Epithelial cell of proximal tubule (primary cell): ENCODE results near the gene ANAPC13. TPM values are rescaled to one million over a fixed set of nuclear protein-coding genes. Genes with fewer than 3 reads are reported as not detected.

ENCODE experiments used
- DNase-seq: peaks from one replicate; pipeline ENCODE4 v3.0.0-alpha.2; 2011; ENCODE audit warnings: low read depth
- H3K4me3 ChIP-seq: 2 replicates; pipeline ENCODE4 v1.5.1; 2011; ENCODE audit warnings: low read depth, mild to moderate bottlenecking, low read length
- CTCF ChIP-seq: conservative IDR thresholded peaks from 2 replicates; pipeline ENCODE4 v1.5.1; 2012; ENCODE audit warnings: low read depth, mild to moderate bottlenecking, low read length
- total RNA-seq: library from RNA; depleted of rRNA; stranded (reverse); fragments of >200 nt; gene quantifications from 2 replicates; pipeline ENCODE4 v1.2.3, GENCODE V29; 2015

Gene ANAPC13
- total RNA-seq, 1 donor from 2014 or later = 80.5 TPM

- TF ChIP-seq CTCF = no peak
- DNase-seq = no peak
- no peak overlapping the region for H3K4me3 ChIP-seq
Measured at GRCh38 chr3:134525293-134525692, 39.5 kb upstream of the ANAPC13 start.

GRCh38 chr3:134522541-134522940 lies 36.8 kb upstream of the ANAPC13 start:
- DNase-seq = no peak
- no peak overlapping the region for H3K4me3 ChIP-seq
- no peak for TF ChIP-seq CTCF

- no peak for TF ChIP-seq CTCF
- no peak overlapping the region for H3K4me3 ChIP-seq
- peak; percentile 4 for DNase-seq
Measured at GRCh38 chr3:134517791-134518190, 32.0 kb upstream of the ANAPC13 start.

GRCh38 chr3:134516905-134517304 lies 31.1 kb upstream of the ANAPC13 start:
- no peak for TF ChIP-seq CTCF
- no peak overlapping the region for H3K4me3 ChIP-seq
- DNase-seq = no peak

- no peak for TF ChIP-seq CTCF
- DNase-seq = no peak
- H3K4me3 ChIP-seq = no peak overlapping the region
Measured at GRCh38 chr3:134511500-134511899, 25.7 kb upstream of the ANAPC13 start.

GRCh38 chr3:134505485-134505884 lies 19.7 kb upstream of the ANAPC13 start:
- H3K4me3 ChIP-seq = no peak overlapping the region
- DNase-seq = no peak
- TF ChIP-seq CTCF = no peak

GRCh38 chr3:134504132-134504531 lies 18.3 kb upstream of the ANAPC13 start:
- TF ChIP-seq CTCF = no peak
- H3K4me3 ChIP-seq = no peak overlapping the region
- DNase-seq = no peak
